Measurements from ENCODE around the gene ABCC1.

The ABCC1 gene

DNA sequence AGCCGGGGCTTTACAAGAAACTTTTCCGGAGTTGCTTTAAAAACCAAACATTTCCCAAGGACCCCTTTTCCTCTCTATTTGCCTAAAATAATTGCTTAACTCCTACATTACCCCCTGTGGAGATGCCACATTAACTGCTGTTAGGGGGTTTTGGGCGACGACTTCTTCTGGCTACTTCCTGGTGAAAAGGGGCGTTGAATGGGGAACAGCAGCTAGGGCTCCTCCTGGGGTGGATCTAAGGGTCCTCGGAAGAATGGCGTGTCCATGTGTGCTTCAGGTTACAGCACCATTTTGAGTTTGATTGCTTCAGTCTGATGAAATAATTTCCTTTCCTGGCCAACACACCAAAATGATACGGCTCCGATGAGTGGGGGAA, 22.0 kb downstream of the ABCC1 start (continued):
- TF ChIP-seq, protein P1, sequence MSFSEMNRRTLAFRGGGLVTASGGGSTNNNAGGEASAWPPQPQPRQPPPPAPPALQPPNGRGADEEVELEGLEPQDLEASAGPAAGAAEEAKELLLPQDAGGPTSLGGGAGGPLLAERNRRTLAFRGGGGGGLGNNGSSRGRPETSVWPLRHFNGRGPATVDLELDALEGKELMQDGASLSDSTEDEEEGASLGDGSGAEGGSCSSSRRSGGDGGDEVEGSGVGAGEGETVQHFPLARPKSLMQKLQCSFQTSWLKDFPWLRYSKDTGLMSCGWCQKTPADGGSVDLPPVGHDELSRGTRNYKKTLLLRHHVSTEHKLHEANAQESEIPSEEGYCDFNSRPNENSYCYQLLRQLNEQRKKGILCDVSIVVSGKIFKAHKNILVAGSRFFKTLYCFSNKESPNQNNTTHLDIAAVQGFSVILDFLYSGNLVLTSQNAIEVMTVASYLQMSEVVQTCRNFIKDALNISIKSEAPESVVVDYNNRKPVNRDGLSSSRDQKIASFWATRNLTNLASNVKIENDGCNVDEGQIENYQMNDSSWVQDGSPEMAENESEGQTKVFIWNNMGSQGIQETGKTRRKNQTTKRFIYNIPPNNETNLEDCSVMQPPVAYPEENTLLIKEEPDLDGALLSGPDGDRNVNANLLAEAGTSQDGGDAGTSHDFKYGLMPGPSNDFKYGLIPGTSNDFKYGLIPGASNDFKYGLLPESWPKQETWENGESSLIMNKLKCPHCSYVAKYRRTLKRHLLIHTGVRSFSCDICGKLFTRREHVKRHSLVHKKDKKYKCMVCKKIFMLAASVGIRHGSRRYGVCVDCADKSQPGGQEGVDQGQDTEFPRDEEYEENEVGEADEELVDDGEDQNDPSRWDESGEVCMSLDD (tag by site-specific recombination; IDR thresholded peaks at IDR 0.05), result no peak
- TF ChIP-seq ZNF214 (tag by site-specific recombination; IDR thresholded peaks at IDR 0.05; ENCODE audit: borderline replicate concordance), result no peak
- TF ChIP-seq ZNF146 (tag by site-specific recombination; IDR thresholded peaks at IDR 0.05), result no peak
- no peak for TF ChIP-seq ZFP41 (tag by site-specific recombination; IDR thresholded peaks at IDR 0.05; ENCODE audit: borderline replicate concordance)
- no peak for TF ChIP-seq ZBTB26 (tag by site-specific recombination; optimal IDR thresholded peaks at IDR 0.05)
- TF ChIP-seq ZBTB17 (tag by site-specific recombination; IDR thresholded peaks at IDR 0.05), result no peak
- TF ChIP-seq, protein P2, sequence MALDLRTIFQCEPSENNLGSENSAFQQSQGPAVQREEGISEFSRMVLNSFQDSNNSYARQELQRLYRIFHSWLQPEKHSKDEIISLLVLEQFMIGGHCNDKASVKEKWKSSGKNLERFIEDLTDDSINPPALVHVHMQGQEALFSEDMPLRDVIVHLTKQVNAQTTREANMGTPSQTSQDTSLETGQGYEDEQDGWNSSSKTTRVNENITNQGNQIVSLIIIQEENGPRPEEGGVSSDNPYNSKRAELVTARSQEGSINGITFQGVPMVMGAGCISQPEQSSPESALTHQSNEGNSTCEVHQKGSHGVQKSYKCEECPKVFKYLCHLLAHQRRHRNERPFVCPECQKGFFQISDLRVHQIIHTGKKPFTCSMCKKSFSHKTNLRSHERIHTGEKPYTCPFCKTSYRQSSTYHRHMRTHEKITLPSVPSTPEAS (tag by site-specific recombination; IDR thresholded peaks at IDR 0.05), result no peak

GRCh38 chr16:15972046-15972868, 22.8 kb downstream of the ABCC1 start:
- POLR2A ChIA-PET, result interaction anchor here (0.6 kb wide), 1 partner anchor 87 kb away, joined by 4 read pairs; no protein-coding TSS in a partner anchor
- H3K27ac ChIP-seq (ENCODE audit: extremely low read depth, low read depth, low read length), result no peak overlapping the region
- H3K4me3 ChIP-seq (ENCODE audit: low read depth, low read length), result no peak overlapping the region
- peaks cover 0 to 11% of the 10 kb centered on the region in 2 experiments; a peak in 1 of 3 replicates for H3K36me3 ChIP-seq (ENCODE audit: control insufficient read depth in 2 of 2, insufficient read depth in 1 of 2, low read length in 2 of 2)
- CTCF ChIA-PET, result no interaction called here
- no peaks in the 10 kb centered on the region; the same call in 1 of the 2 replicates for H3K4me1 ChIP-seq (ENCODE audit: control insufficient read depth, insufficient read depth, low read length)
- no peaks in the 10 kb centered on the region for H3K9me3 ChIP-seq (ENCODE audit: control insufficient read depth, insufficient read depth, low read depth, low read length)
- no peak for TF ChIP-seq ZSCAN18 (tag by site-specific recombination; IDR thresholded peaks at IDR 0.05)
- TF ChIP-seq SCRT1 (tag by site-specific recombination; IDR thresholded peaks at IDR 0.05; ENCODE audit: borderline replicate concordance), result no peak
- TF ChIP-seq ZNF23 (tag by site-specific recombination; IDR thresholded peaks at IDR 0.05; ENCODE audit: borderline replicate concordance), result no peak
- 0 out of 2 replicates have a peak, but pooled peaks have one; percentile 82 for TF ChIP-seq ZNF626 (tag by site-specific recombination; IDR thresholded peaks at IDR 0.05)
- no peak for TF ChIP-seq WT1 (tag by site-specific recombination; IDR thresholded peaks at IDR 0.05)
- no peak for TF ChIP-seq ZBTB48 (tag by site-specific recombination; IDR thresholded peaks at IDR 0.05)
- TF ChIP-seq ZFP3 (tag by site-specific recombination; IDR thresholded peaks at IDR 0.05; ENCODE audit: low read depth), result no peak
- TF ChIP-seq ZNF239 (tag by site-specific recombination; IDR thresholded peaks at IDR 0.05), result no peak
- peak; percentile 69 for TF ChIP-seq SETDB1 (IDR thresholded peaks at IDR 0.05; ENCODE audit: insufficient read length, low read length)
- TF ChIP-seq ZNF521 (tag by site-specific recombination; IDR thresholded peaks at IDR 0.05), result no peak
- no peak for TF ChIP-seq KLF10 (tag by site-specific recombination; IDR thresholded peaks at IDR 0.05)
- TF ChIP-seq ZNF473 (tag by site-specific recombination; IDR thresholded peaks at IDR 0.05), result no peak
- TF ChIP-seq ZNF37A (tag by site-specific recombination; IDR thresholded peaks at IDR 0.05), result no peak
- no peak for TF ChIP-seq SP7 (tag by site-specific recombination; IDR thresholded peaks at IDR 0.05)
- 0 out of 2 replicates have a peak, but pooled peaks have one; percentile 3 for TF ChIP-seq ZNF555 (tag by site-specific recombination; conservative IDR thresholded peaks at IDR 0.05)
- no peak for TF ChIP-seq ZNF561 (tag by site-specific recombination; IDR thresholded peaks at IDR 0.05; ENCODE audit: borderline replicate concordance)
- no peak for TF ChIP-seq ZNF169 (tag by site-specific recombination; IDR thresholded peaks at IDR 0.05)
